Gastroesophageal sphincter (tissue), 3 donors: Measurements from ENCODE around the gene GLB1L3.

ENCODE experiments used
- CTCF ChIP-seq, 4 experiments: fragments of 200-600 bp in 2 of 4; fragments of 450-650 bp in 2 of 4; sonication (generic) in 1 of 4; IDR thresholded peaks; one replicate each; pipeline ENCODE4 v1.5.1; 2017 to 2019; ENCODE audit warnings: antibody characterized with exemption in 4 of 4, mild to moderate bottlenecking in 2 of 4, moderate library complexity in 2 of 4
- POLR2A ChIP-seq, 2 donors: fragments of 450-650 bp; IDR thresholded peaks; one replicate each; pipeline ENCODE4 v1.6.1; 2017; ENCODE audit warnings: antibody characterized with exemption in 2 of 2, mild to moderate bottlenecking in 2 of 2, moderate library complexity in 1 of 2
- POLR2AphosphoS5 ChIP-seq: sonication (generic); formaldehyde crosslinking; IDR thresholded peaks from one replicate; pipeline ENCODE4 v1.6.1; 2017; ENCODE audit warnings: antibody characterized with exemption

GRCh38 chr11:134359646-134360045 is 83.5 kb downstream of the GLB1L3 start:
- TF ChIP-seq CTCF (IDR thresholded peaks at IDR 0.05) (no peak), POLR2AphosphoS5 (no peak), POLR2A (IDR thresholded peaks at IDR 0.05) (no peak)
